ENCODE measurements around the gene IPPK.

The IPPK gene

DNA sequence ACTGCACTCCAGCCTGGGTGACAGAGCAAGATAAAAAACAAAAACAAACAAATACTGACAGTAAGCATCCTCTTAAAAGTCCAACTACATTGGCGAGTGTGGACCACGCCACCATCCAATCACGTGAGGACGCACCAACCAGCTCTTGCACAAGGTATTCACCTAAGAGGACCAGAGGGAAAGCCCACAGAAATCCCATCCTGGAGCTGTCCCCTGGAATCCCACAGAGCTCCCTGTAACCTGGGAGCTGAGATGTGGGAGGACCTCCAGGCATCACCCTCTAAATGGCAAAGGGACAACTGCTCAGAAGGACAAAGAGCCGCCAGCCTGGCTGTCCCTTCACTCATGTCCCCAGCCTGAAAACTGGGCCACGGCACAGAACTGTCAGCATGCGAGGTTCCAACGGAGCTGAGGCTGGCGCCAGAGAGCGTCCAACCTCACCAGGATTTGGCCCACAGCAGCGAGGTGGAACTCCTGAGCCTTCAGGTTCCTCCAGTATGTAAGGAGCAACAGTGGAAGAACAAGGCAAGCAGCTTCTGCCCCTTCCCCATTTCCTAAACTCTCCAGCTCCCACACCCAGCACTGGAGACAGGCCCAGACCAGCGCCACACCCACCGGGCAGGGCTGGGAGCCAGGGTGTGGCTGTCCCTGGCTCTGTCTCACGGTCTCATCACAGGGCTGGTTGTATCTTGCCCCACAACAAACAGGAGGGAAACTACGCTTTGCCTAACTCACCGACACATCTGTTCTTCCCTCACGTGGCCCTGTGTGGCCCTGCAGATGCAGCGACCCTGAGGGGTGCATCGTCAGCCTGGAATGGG is 15.2 kb downstream of the IPPK start:
- no peak for TF ChIP-seq CTCF (IDR thresholded peaks at IDR 0.05; ENCODE audit: low read depth, low read length)
- no peak overlapping the region for H3K4me3 ChIP-seq (replicated peaks in 1 of 2; ENCODE audit: low read depth in 2 of 2, low read length in 2 of 2)
- DNase-seq (ENCODE audit: low read depth in 2 of 2) = no peak

GRCh38 chr9:92652461-92652860 is 17.5 kb downstream of the IPPK start:
- no peak for TF ChIP-seq CTCF (IDR thresholded peaks at IDR 0.05; ENCODE audit: low read depth, low read length)
- no peak overlapping the region for H3K4me3 ChIP-seq (replicated peaks in 1 of 2; ENCODE audit: low read depth in 2 of 2, low read length in 2 of 2)
- DNase-seq (ENCODE audit: low read depth in 2 of 2) = peak in 1 of 2 donors; percentile 18

GRCh38 chr9:92650839-92651621 is 18.9 kb downstream of the IPPK start:
- peak overlapping the region in 1 of 2 donors; percentile 16 for H3K4me3 ChIP-seq (replicated peaks in 1 of 2; ENCODE audit: low read depth in 2 of 2, low read length in 2 of 2)
- DNase-seq (ENCODE audit: low read depth in 2 of 2) = peak; percentile 38 to 95
- no peak for TF ChIP-seq CTCF (IDR thresholded peaks at IDR 0.05; ENCODE audit: low read depth, low read length)

GRCh38 chr9:92650296-92650695 is 19.6 kb downstream of the IPPK start:
- TF ChIP-seq CTCF (IDR thresholded peaks at IDR 0.05; ENCODE audit: low read depth, low read length) = no peak
- H3K4me3 ChIP-seq (replicated peaks in 1 of 2; ENCODE audit: low read depth in 2 of 2, low read length in 2 of 2) = no peak overlapping the region
- no peak for DNase-seq (ENCODE audit: low read depth in 2 of 2)

- no peak for DNase-seq (ENCODE audit: low read depth in 2 of 2)
- no peak overlapping the region for H3K4me3 ChIP-seq (replicated peaks in 1 of 2; ENCODE audit: low read depth in 2 of 2, low read length in 2 of 2)
- TF ChIP-seq CTCF (IDR thresholded peaks at IDR 0.05; ENCODE audit: low read depth, low read length) = no peak
Observed at GRCh38 chr9:92649007-92649406, 20.9 kb downstream of the IPPK start.

DNA sequence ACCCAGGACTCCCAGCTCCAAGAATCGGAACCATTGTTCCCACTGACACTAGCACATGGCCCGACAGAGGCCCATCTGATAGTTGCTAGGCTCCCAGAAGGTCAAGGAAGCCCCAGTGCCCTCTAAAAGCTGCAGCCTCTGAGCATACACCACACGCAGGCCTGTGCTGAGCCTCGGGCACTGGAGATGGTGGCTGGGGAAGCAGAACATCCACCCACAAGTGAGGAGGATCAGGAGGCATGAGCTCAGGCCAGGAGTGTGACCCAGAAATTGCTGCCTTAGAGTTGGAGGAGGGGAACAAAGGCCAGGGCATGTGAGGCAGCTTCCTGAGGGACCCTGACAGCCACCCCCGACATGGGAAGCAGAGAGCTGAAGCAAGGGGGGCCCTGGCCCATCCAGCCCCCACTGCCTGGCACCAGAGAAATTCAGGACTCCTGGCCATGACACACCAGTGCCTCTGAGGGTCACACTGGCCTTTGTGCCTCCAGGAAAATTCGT is 21.4 kb downstream of the IPPK start:
- DNase-seq (ENCODE audit: low read depth in 2 of 2) = no peak
- TF ChIP-seq CTCF (IDR thresholded peaks at IDR 0.05; ENCODE audit: low read depth, low read length) = no peak
- H3K4me3 ChIP-seq (replicated peaks in 1 of 2; ENCODE audit: low read depth in 2 of 2, low read length in 2 of 2) = no peak overlapping the region

All from cardiac fibroblast (primary cell).